ENCODE data around the gene SH3BP1.

The SH3BP1 gene

GRCh38 chr22:37626144-37626543 lies 13.3 kb upstream of the SH3BP1 start:
- H3K4me3 Mint-ChIP-seq: no peak overlapping the region
- no peak for DNase-seq
- no peak overlapping the region for H3K27ac Mint-ChIP-seq
- no peaks in the 10 kb centered on the region for H3K9me3 Mint-ChIP-seq
- H3K4me1 Mint-ChIP-seq: peaks cover 24% of the 10 kb centered on the region
- no peak for TF ChIP-seq CTCF (IDR thresholded peaks at IDR 0.05)
- H3K27me3 Mint-ChIP-seq (ENCODE audit: low read depth, poor library complexity): no peaks in the 10 kb centered on the region
- peaks cover 11% of the 10 kb centered on the region for H3K36me3 Mint-ChIP-seq (ENCODE audit: low read depth)

- H3K4me1 Mint-ChIP-seq: peaks cover 29% of the 10 kb centered on the region
- no peaks in the 10 kb centered on the region for H3K9me3 Mint-ChIP-seq
- TF ChIP-seq CTCF (IDR thresholded peaks at IDR 0.05): no peak
- H3K36me3 Mint-ChIP-seq (ENCODE audit: low read depth): peaks cover 11% of the 10 kb centered on the region
- DNase-seq: no peak
- H3K27me3 Mint-ChIP-seq (ENCODE audit: low read depth, poor library complexity): no peaks in the 10 kb centered on the region
- H3K4me3 Mint-ChIP-seq: no peak overlapping the region
- H3K27ac Mint-ChIP-seq: peak overlapping the region; percentile 97
Observed at GRCh38 chr22:37626556-37627075, 12.9 kb upstream of the SH3BP1 start.

- peaks cover 11% of the 10 kb centered on the region for H3K36me3 Mint-ChIP-seq (ENCODE audit: low read depth)
- H3K27me3 Mint-ChIP-seq (ENCODE audit: low read depth, poor library complexity): no peaks in the 10 kb centered on the region
- H3K4me1 Mint-ChIP-seq: peaks cover 34% of the 10 kb centered on the region
- TF ChIP-seq CTCF (IDR thresholded peaks at IDR 0.05): no peak
- H3K27ac Mint-ChIP-seq: peak overlapping the region; percentile 97
- no peak for DNase-seq
- H3K9me3 Mint-ChIP-seq: no peaks in the 10 kb centered on the region
- H3K4me3 Mint-ChIP-seq: no peak overlapping the region
Observed at GRCh38 chr22:37627121-37627520, 12.3 kb upstream of the SH3BP1 start.

GRCh38 chr22:37627545-37627944 lies 11.9 kb upstream of the SH3BP1 start:
- peaks cover 34% of the 10 kb centered on the region for H3K4me1 Mint-ChIP-seq
- no peaks in the 10 kb centered on the region for H3K27me3 Mint-ChIP-seq (ENCODE audit: low read depth, poor library complexity)
- no peak overlapping the region for H3K4me3 Mint-ChIP-seq
- peaks cover 11% of the 10 kb centered on the region for H3K36me3 Mint-ChIP-seq (ENCODE audit: low read depth)
- peak overlapping the region; percentile 97 for H3K27ac Mint-ChIP-seq
- no peaks in the 10 kb centered on the region for H3K9me3 Mint-ChIP-seq
- no peak for DNase-seq
- TF ChIP-seq CTCF (IDR thresholded peaks at IDR 0.05): no peak

GRCh38 chr22:37628830-37629229 lies 10.6 kb upstream of the SH3BP1 start:
- no peaks in the 10 kb centered on the region for H3K9me3 Mint-ChIP-seq
- H3K36me3 Mint-ChIP-seq (ENCODE audit: low read depth): peaks cover 7% of the 10 kb centered on the region
- no peak overlapping the region for H3K4me3 Mint-ChIP-seq
- no peak for DNase-seq
- H3K27me3 Mint-ChIP-seq (ENCODE audit: low read depth, poor library complexity): no peaks in the 10 kb centered on the region
- no peak for TF ChIP-seq CTCF (IDR thresholded peaks at IDR 0.05)
- H3K27ac Mint-ChIP-seq: no peak overlapping the region
- H3K4me1 Mint-ChIP-seq: peaks cover 40% of the 10 kb centered on the region

- H3K9me3 Mint-ChIP-seq: no peaks in the 10 kb centered on the region
- DNase-seq: no peak
- peaks cover 6% of the 10 kb centered on the region for H3K36me3 Mint-ChIP-seq (ENCODE audit: low read depth)
- no peaks in the 10 kb centered on the region for H3K27me3 Mint-ChIP-seq (ENCODE audit: low read depth, poor library complexity)
- no peak for TF ChIP-seq CTCF (IDR thresholded peaks at IDR 0.05)
- no peak overlapping the region for H3K27ac Mint-ChIP-seq
- H3K4me1 Mint-ChIP-seq: peaks cover 43% of the 10 kb centered on the region
- H3K4me3 Mint-ChIP-seq: no peak overlapping the region
Observed at GRCh38 chr22:37629928-37630327, 9.5 kb upstream of the SH3BP1 start.
